GM21737 (cell line): Measurements from ENCODE around the gene PYDC1.
"Not testable (repeated sequence)": the region's sequence is repeated elsewhere in the genome, so short reads cannot be mapped to it uniquely, and the experiment has no call there.

ENCODE experiments used
- ATAC-seq: cut with Tn5 transposase; IDR thresholded peaks from one replicate; pipeline ENCODE4 v1.9.1; 2021; ENCODE audit warnings: mild to moderate bottlenecking, moderate library complexity; ENCODE audit not compliant: unreplicated experiment

Gene PYDC1

GRCh38 chr16:31181102-31181830, 35.7 kb downstream of the PYDC1 start:
- no peak for ATAC-seq

- ATAC-seq = peak; percentile 56
Observed at GRCh38 chr16:31179747-31180459, 37.0 kb downstream of the PYDC1 start, which contains the start of gene FUS. FUS (plus strand) TSS chr16:31180139; CDS start chr16:31180215, 76 bp downstream.

GRCh38 chr16:31179219-31179746, 37.7 kb downstream of the PYDC1 start:
- ATAC-seq = peak; percentile 2

- no peak for ATAC-seq
Observed at GRCh38 chr16:31177136-31177535, 39.8 kb downstream of the PYDC1 start.

GRCh38 chr16:31170048-31170447, 46.9 kb downstream of the PYDC1 start:
- not testable (repeated sequence) for ATAC-seq

- ATAC-seq = no peak
Observed at GRCh38 chr16:31168848-31169247, 48.1 kb downstream of the PYDC1 start.

GRCh38 chr16:31167315-31167714, 49.6 kb downstream of the PYDC1 start:
- no peak for ATAC-seq
